HEK293 (cell line): Measurements from ENCODE around the gene CLASRP.

Experiments
- CTCF ChIP-seq: fragments of 450-650 bp; formaldehyde crosslinking; IDR thresholded peaks from 2 replicates; pipeline ENCODE4 v1.5.1; 2016; ENCODE audit warnings: missing biosample characterization, missing genetic modification characterization
- HOXA7 ChIP-seq: sonication (generic); formaldehyde crosslinking; IDR thresholded peaks from 2 replicates; pipeline ENCODE4 v1.8.1; 2022; ENCODE audit warnings: missing genetic modification reagents, borderline replicate concordance
- PATZ1 ChIP-seq: fragments of 450-650 bp; formaldehyde crosslinking; IDR thresholded peaks from 2 replicates; pipeline ENCODE4 v1.5.1; 2016; ENCODE audit warnings: missing biosample characterization, missing genetic modification characterization
- SCRT2 ChIP-seq: fragments of 450-650 bp; formaldehyde crosslinking; IDR thresholded peaks from 2 replicates; pipeline ENCODE4 v1.5.1; 2016; ENCODE audit warnings: missing biosample characterization, missing genetic modification characterization
- SETDB1 ChIP-seq: IDR thresholded peaks from one replicate; pipeline ENCODE4 v1.6.1; 2017; ENCODE audit warnings: mild to moderate bottlenecking, low read length, moderate library complexity, mixed read lengths; ENCODE audit not compliant: insufficient read length
- ZBTB21 ChIP-seq: fragments of 450-650 bp; formaldehyde crosslinking; IDR thresholded peaks from 2 replicates; pipeline ENCODE4 v1.5.1; 2017; ENCODE audit warnings: missing biosample characterization, missing genetic modification characterization
- ZNF654 ChIP-seq: fragments of 450-650 bp; formaldehyde crosslinking; IDR thresholded peaks from 2 replicates; pipeline ENCODE4 v1.5.1; 2016; ENCODE audit warnings: low read depth, missing biosample characterization, missing genetic modification characterization
- ZNF830 ChIP-seq: fragments of 450-650 bp; IDR thresholded peaks from 2 replicates; pipeline ENCODE4 v1.5.0; 2018; ENCODE audit warnings: missing biosample characterization, missing genetic modification characterization, low read depth, mild to moderate bottlenecking, moderate library complexity

- no peak for TF ChIP-seq PATZ1 (tag by site-specific recombination)
- no peak for TF ChIP-seq CTCF (tag by site-specific recombination)
- no peak for TF ChIP-seq ZBTB21 (tag by site-specific recombination)
- no peak for TF ChIP-seq HOXA7 (CRISPR knock-in tag)
- no peak for TF ChIP-seq ZNF830 (tag by site-specific recombination)
- TF ChIP-seq ZNF654 (tag by site-specific recombination), result no peak
- no peak for TF ChIP-seq SCRT2 (tag by site-specific recombination)
- TF ChIP-seq SETDB1, result no peak
Measured at GRCh38 chr19:45115809-45116615, 77.2 kb downstream of the CLASRP start.
